Measurements from ENCODE around the gene NACC1. TPM values are rescaled to one million over a fixed set of nuclear protein-coding genes. Genes with fewer than 3 reads are reported as not detected.

The NACC1 gene
- total and polyA plus RNA-seq, 2 donors (not counting 3 experiments of a cell fraction or from before 2014, with no cell fraction given), result 97.6 to 120 TPM

GRCh38 chr19:13092158-13092543 is 25.9 kb upstream of the NACC1 start:
- no peaks in the 10 kb centered on the region for H4K20me1 ChIP-seq (replicated peaks; ENCODE audit: control insufficient read depth, extremely low read depth, insufficient read depth, low read length)
- no peak overlapping the region for H3K4me3 ChIP-seq (replicated peaks in 1 of 3; ENCODE audit: insufficient read depth in 1 of 3, low read depth in 1 of 3, low read length in 3 of 3)
- no peaks in the 10 kb centered on the region for H3K27me3 ChIP-seq (ENCODE audit: control insufficient read depth in 2 of 2, insufficient read depth in 2 of 2, low read length in 2 of 2)
- DNase-seq (ENCODE audit: low read depth, low spot score), result no peak
- no peak overlapping the region for H2AFZ ChIP-seq (ENCODE audit: low read depth, low read length)
- ChIA-PET POLR2A (no interaction called here), CTCF (interaction anchor here (1.9 to 8.5 kb wide), 4 partner anchors 31 to 127 kb away, joined by 8 to 543 read pairs (median 63); no protein-coding TSS in a partner anchor)
- no peak overlapping the region for H3K4me2 ChIP-seq (ENCODE audit: insufficient read depth, low read length)
- intact Hi-C loops (cut with micrococcal nuclease), result loop anchor here (5.0 kb wide), 2 partner anchors 40 to 60 kb away; no protein-coding TSS in a partner anchor
- H3K9me3 ChIP-seq (replicated peaks; ENCODE audit: control insufficient read depth, insufficient read depth, low read length), result no peaks in the 10 kb centered on the region
- no TSS peak for BruUV-seq (replicated peaks)
- H3K27ac ChIP-seq (ENCODE audit: insufficient read depth, low read depth, low read length), result no peak overlapping the region
- no peaks in the 10 kb centered on the region for H3K9me1 ChIP-seq (replicated peaks; ENCODE audit: control insufficient read depth, extremely low read depth, insufficient read depth, low read length)
- no peak for FAIRE-seq
- TF ChIP-seq MAX (IDR thresholded peaks at IDR 0.05; ENCODE audit: insufficient read depth, insufficient read length), result no peak
- no peak for TF ChIP-seq JUN (IDR thresholded peaks at IDR 0.05; ENCODE audit: borderline replicate concordance, insufficient read depth, insufficient read length, low read depth)
- TF ChIP-seq POLR2AphosphoS5 (IDR thresholded peaks at IDR 0.05; ENCODE audit: insufficient read depth, low read depth, low read length), result no peak
- no peak for TF ChIP-seq MYC (IDR thresholded peaks at IDR 0.05; ENCODE audit: low read depth, low read length)
- TF ChIP-seq POLR2A (IDR thresholded peaks at IDR 0.05; ENCODE audit: low read depth, low read length), result no peak
- no peak for TF ChIP-seq GATA2 (IDR thresholded peaks at IDR 0.05; ENCODE audit: insufficient read depth, insufficient read length, low read depth, low read length)
- TF ChIP-seq EZH2 (IDR thresholded peaks at IDR 0.05; ENCODE audit: borderline replicate concordance, low read depth, low read length, severe bottlenecking), result no peak
- no peak for TF ChIP-seq FOS (IDR thresholded peaks at IDR 0.05; ENCODE audit: borderline replicate concordance, insufficient read depth, low read length)
- TF ChIP-seq CTCF (IDR thresholded peaks at IDR 0.05; ENCODE audit: extremely low read depth in 1 of 2, insufficient read depth in 1 of 2, low read depth in 1 of 2, low read length in 2 of 2), result no peak
- dilution Hi-C loops (cut with MboI; ENCODE audit: extremely low pct_ligation_motif_present, low sequenced_read_pairs), result no loop called here
- peak overlapping the region; percentile 22 for H3K9ac ChIP-seq (replicated peaks; ENCODE audit: extremely low read depth, insufficient read depth, low read length)
- no peaks in the 10 kb centered on the region for H3K36me3 ChIP-seq (ENCODE audit: control insufficient read depth in 2 of 2, extremely low read depth in 1 of 2, insufficient read depth in 2 of 2, low read length in 2 of 2)
- peaks cover 31% of the 10 kb centered on the region for H3K4me1 ChIP-seq (ENCODE audit: control insufficient read depth, extremely low read depth, insufficient read depth, low read length)
- no peaks in the 10 kb centered on the region for H3K79me2 ChIP-seq (ENCODE audit: control insufficient read depth, insufficient read depth, low read length)
